ENCODE results near the gene MED23. TPM values are rescaled to one million over a fixed set of nuclear protein-coding genes. Genes with fewer than 3 reads are reported as not detected.

MED23 gene
- polyA plus RNA-seq, 2 donors = 8.3 to 12.8 TPM

DNA sequence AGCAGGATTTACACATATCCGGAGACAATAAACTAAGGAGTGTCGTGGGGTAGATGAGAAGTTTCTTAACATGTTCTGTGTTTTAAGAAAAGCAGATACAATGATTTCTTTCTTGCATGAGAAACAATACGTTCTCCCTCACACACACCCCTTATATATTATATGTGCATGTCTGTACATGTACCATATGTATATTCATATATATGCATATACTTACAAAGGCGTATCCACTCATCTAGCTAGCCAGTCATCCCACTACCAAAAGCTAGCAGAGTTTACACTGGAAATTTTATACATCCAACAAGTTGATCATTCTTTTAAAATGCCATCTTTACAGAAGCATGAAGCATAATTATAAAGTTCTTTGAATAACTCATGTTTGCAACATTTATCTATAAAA is 40.1 kb downstream of the MED23 start:
- Histone ChIP-seq H3K27ac (ENCODE audit: low read depth in 2 of 2, low read length in 1 of 2) (no peak overlapping the region), H3K4me1 (ENCODE audit: control insufficient read depth in 2 of 2, insufficient read depth in 2 of 2, low read length in 1 of 2) (no peaks in the 10 kb centered on the region), H3K9me3 (ENCODE audit: control insufficient read depth in 2 of 2, insufficient read depth in 1 of 2, low read depth in 1 of 2, low read length in 1 of 2) (no peaks in the 10 kb centered on the region), H3K27me3 (ENCODE audit: control insufficient read depth in 1 of 2, insufficient read depth in 2 of 2, low read length in 2 of 2) (no peaks in the 10 kb centered on the region), H3K36me3 (ENCODE audit: control insufficient read depth in 2 of 2, insufficient read depth in 2 of 2, low read length in 1 of 2) (peaks cover 7% of the 10 kb centered on the region in 2 donors), H3K4me3 (ENCODE audit: low read depth in 1 of 2, low read length in 2 of 2) (no peak overlapping the region)
- 86 to 93% methylated on average over 4 of the region's 4 CpGs for whole genome bisulfite sequencing, 2 donors

DNA sequence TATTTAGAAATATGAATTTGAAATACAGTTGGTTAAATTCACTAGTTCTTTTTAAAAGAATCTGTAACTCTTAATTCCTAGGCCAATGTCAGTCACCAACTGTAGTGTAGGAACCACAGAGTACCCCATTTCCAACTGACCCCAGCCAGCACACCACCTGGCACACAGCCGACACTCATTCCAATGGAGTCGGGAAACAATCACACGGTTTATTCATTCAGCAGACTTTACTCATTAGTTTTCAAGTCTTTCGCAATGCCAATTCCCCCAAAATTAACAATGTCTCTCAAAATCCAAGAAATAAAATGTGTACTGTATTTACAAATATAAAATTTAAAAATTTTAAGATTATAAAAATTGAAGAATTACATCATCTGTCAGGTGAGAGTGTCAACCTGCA is 41.5 kb downstream of the MED23 start:
- Histone ChIP-seq H3K9me3 (ENCODE audit: control insufficient read depth in 2 of 2, insufficient read depth in 1 of 2, low read depth in 1 of 2, low read length in 1 of 2) (no peaks in the 10 kb centered on the region), H3K4me1 (ENCODE audit: control insufficient read depth in 2 of 2, insufficient read depth in 2 of 2, low read length in 1 of 2) (no peaks in the 10 kb centered on the region), H3K27ac (ENCODE audit: low read depth in 2 of 2, low read length in 1 of 2) (no peak overlapping the region), H3K36me3 (ENCODE audit: control insufficient read depth in 2 of 2, insufficient read depth in 2 of 2, low read length in 1 of 2) (peaks cover 7% of the 10 kb centered on the region in 2 donors), H3K27me3 (ENCODE audit: control insufficient read depth in 1 of 2, insufficient read depth in 2 of 2, low read length in 2 of 2) (no peaks in the 10 kb centered on the region), H3K4me3 (ENCODE audit: low read depth in 1 of 2, low read length in 2 of 2) (no peak overlapping the region)
- WGBS, 2 donors = 90 to 92% methylated on average over 4 of the region's 4 CpGs

DNA sequence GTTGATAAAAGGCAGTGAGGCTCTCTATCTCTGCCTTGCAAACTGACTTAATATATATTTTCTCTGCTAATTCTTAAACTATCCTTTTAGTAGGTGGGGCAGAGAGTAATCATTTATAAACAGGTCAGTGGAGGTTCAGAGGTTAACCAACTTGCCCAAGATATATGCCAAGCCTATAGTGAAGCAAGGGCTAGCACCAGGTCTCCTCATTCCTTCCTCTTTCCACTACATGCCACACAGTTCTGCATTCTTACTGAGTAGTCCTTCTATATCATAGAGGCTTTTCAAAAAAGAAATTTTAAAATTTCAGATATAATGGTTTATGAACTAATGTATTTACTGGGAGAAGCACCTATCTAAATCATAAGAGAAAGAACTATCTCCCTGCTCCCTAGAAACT is 46.5 kb downstream of the MED23 start:
- peaks cover 0 to 10% of the 10 kb centered on the region in 2 donors for H3K36me3 ChIP-seq (ENCODE audit: control insufficient read depth in 2 of 2, insufficient read depth in 2 of 2, low read length in 1 of 2)
- no peak overlapping the region for H3K4me3 ChIP-seq (ENCODE audit: low read depth in 1 of 2, low read length in 2 of 2)
- H3K9me3 ChIP-seq (ENCODE audit: control insufficient read depth in 2 of 2, insufficient read depth in 1 of 2, low read depth in 1 of 2, low read length in 1 of 2) = no peaks in the 10 kb centered on the region
- no peaks in the 10 kb centered on the region for H3K27me3 ChIP-seq (ENCODE audit: control insufficient read depth in 1 of 2, insufficient read depth in 2 of 2, low read length in 2 of 2)
- H3K27ac ChIP-seq (ENCODE audit: low read depth in 2 of 2, low read length in 1 of 2) = no peak overlapping the region
- no peaks in the 10 kb centered on the region for H3K4me1 ChIP-seq (ENCODE audit: control insufficient read depth in 2 of 2, insufficient read depth in 2 of 2, low read length in 1 of 2)

DNA sequence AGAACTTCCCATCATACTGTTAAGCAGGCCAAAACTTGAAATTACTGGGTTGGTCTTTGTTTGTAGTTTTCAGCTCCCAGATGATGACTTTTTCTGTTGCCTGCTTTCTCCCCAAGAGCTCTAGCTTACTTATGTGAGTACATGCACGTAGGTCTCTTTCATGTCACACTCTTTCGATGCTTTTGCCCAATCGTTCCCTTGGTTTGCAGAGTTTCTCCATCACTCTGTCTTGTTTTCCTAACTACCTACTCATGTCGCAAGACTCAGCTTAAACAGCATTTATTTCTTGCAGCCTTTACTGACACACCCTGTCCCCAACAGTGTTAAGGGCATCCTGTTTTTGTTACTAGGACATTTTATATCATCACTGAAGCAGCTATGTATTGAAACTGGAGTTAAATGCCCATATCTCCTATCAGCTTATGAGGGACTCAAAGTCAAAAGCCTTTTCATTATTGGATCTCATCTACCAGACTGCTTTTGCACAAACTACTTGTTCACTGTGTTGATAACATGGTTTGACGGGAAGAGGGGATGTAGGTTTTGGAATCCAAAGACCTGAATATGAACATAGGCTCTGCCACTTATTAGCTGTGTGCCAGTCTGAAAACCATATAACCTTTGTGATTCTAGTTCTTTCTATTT is 52.1 kb downstream of the MED23 start:
- Histone ChIP-seq H3K9me3 (ENCODE audit: control insufficient read depth in 2 of 2, insufficient read depth in 1 of 2, low read depth in 1 of 2, low read length in 1 of 2) (no peaks in the 10 kb centered on the region), H3K27me3 (ENCODE audit: control insufficient read depth in 1 of 2, insufficient read depth in 2 of 2, low read length in 2 of 2) (no peaks in the 10 kb centered on the region), H3K4me1 (ENCODE audit: control insufficient read depth in 2 of 2, insufficient read depth in 2 of 2, low read length in 1 of 2) (no peaks in the 10 kb centered on the region), H3K36me3 (ENCODE audit: control insufficient read depth in 2 of 2, insufficient read depth in 2 of 2, low read length in 1 of 2) (peaks cover 0 to under 1% of the 10 kb centered on the region in 2 donors), H3K27ac (ENCODE audit: low read depth in 2 of 2, low read length in 1 of 2) (no peak overlapping the region), H3K4me3 (ENCODE audit: low read depth in 1 of 2, low read length in 2 of 2) (no peak overlapping the region)
- 91 to 94% methylated on average over 5 of the region's 5 CpGs for WGBS, 2 donors

GRCh38 chr6:131574686-131575085 is 53.4 kb downstream of the MED23 start:
- H3K36me3 ChIP-seq (ENCODE audit: control insufficient read depth in 2 of 2, insufficient read depth in 2 of 2, low read length in 1 of 2) = no peaks in the 10 kb centered on the region
- no peaks in the 10 kb centered on the region for H3K27me3 ChIP-seq (ENCODE audit: control insufficient read depth in 1 of 2, insufficient read depth in 2 of 2, low read length in 2 of 2)
- H3K4me1 ChIP-seq (ENCODE audit: control insufficient read depth in 2 of 2, insufficient read depth in 2 of 2, low read length in 1 of 2) = no peaks in the 10 kb centered on the region
- H3K4me3 ChIP-seq (ENCODE audit: low read depth in 1 of 2, low read length in 2 of 2) = no peak overlapping the region
- H3K9me3 ChIP-seq (ENCODE audit: control insufficient read depth in 2 of 2, insufficient read depth in 1 of 2, low read depth in 1 of 2, low read length in 1 of 2) = no peaks in the 10 kb centered on the region
- WGBS, 2 donors = 90 to 93% methylated on average over 4 of the region's 4 CpGs
- no peak overlapping the region for H3K27ac ChIP-seq (ENCODE audit: low read depth in 2 of 2, low read length in 1 of 2)

- 59 to 60% methylated on average over 2 of the region's 2 CpGs for WGBS, 2 donors
- H3K36me3 ChIP-seq (ENCODE audit: control insufficient read depth in 2 of 2, insufficient read depth in 2 of 2, low read length in 1 of 2) = no peaks in the 10 kb centered on the region
- H3K4me1 ChIP-seq (ENCODE audit: control insufficient read depth in 2 of 2, insufficient read depth in 2 of 2, low read length in 1 of 2) = no peaks in the 10 kb centered on the region
- no peaks in the 10 kb centered on the region for H3K9me3 ChIP-seq (ENCODE audit: control insufficient read depth in 2 of 2, insufficient read depth in 1 of 2, low read depth in 1 of 2, low read length in 1 of 2)
- no peak overlapping the region for H3K4me3 ChIP-seq (ENCODE audit: low read depth in 1 of 2, low read length in 2 of 2)
- H3K27me3 ChIP-seq (ENCODE audit: control insufficient read depth in 1 of 2, insufficient read depth in 2 of 2, low read length in 2 of 2) = no peaks in the 10 kb centered on the region
- no peak overlapping the region for H3K27ac ChIP-seq (ENCODE audit: low read depth in 2 of 2, low read length in 1 of 2)
These were observed 53.9 kb downstream of the MED23 start for GRCh38 chr6:131574133-131574532.

- Histone ChIP-seq H3K4me3 (ENCODE audit: low read depth in 1 of 2, low read length in 2 of 2) (no peak within 1 kb of the TSS), H3K36me3 (ENCODE audit: control insufficient read depth in 2 of 2, insufficient read depth in 2 of 2, low read length in 1 of 2) (no peaks in the 10 kb centered on the region), H3K9me3 (ENCODE audit: control insufficient read depth in 2 of 2, insufficient read depth in 1 of 2, low read depth in 1 of 2, low read length in 1 of 2) (no peaks in the 10 kb centered on the region), H3K27me3 (ENCODE audit: control insufficient read depth in 1 of 2, insufficient read depth in 2 of 2, low read length in 2 of 2) (no peaks in the 10 kb centered on the region), H3K4me1 (ENCODE audit: control insufficient read depth in 2 of 2, insufficient read depth in 2 of 2, low read length in 1 of 2) (no peaks in the 10 kb centered on the region), H3K27ac (ENCODE audit: low read depth in 2 of 2, low read length in 1 of 2) (no peak within 1 kb of the TSS)
- WGBS, 2 donors = 86 to 88% methylated on average over 6 of the region's 6 CpGs
These were observed 55.2 kb downstream of the MED23 start, which contains the start of gene ARG1 for GRCh38 chr6:131572686-131573415. ARG1 (plus strand) TSS chr6:131573226; CDS start chr6:131573283, 57 bp downstream.

DNA sequence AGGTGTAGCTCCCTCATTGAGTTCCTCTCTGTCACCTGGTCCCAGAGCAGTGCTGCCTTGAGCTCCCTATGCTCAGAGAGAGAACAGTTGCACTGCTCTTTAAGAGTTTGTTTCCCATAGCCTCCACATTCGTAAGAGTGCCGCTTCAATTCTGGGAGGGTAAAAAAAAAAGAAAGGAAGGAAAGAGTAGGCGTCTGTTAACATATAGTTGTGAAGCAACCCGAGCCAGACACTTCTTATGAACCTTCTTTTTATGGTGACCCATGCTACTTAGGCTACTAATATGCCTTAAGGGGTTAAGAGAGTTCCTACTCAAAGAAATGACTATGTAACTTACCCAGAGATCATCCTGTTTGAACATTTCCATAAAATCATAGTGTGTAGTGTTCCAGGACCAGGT is 59.3 kb downstream of the MED23 start:
- Histone ChIP-seq H3K27me3 (ENCODE audit: control insufficient read depth in 1 of 2, insufficient read depth in 2 of 2, low read length in 2 of 2) (no peaks in the 10 kb centered on the region), H3K4me1 (ENCODE audit: control insufficient read depth in 2 of 2, insufficient read depth in 2 of 2, low read length in 1 of 2) (no peaks in the 10 kb centered on the region), H3K36me3 (ENCODE audit: control insufficient read depth in 2 of 2, insufficient read depth in 2 of 2, low read length in 1 of 2) (no peaks in the 10 kb centered on the region), H3K27ac (ENCODE audit: low read depth in 2 of 2, low read length in 1 of 2) (no peak overlapping the region), H3K4me3 (ENCODE audit: low read depth in 1 of 2, low read length in 2 of 2) (no peak overlapping the region), H3K9me3 (ENCODE audit: control insufficient read depth in 2 of 2, insufficient read depth in 1 of 2, low read depth in 1 of 2, low read length in 1 of 2) (no peaks in the 10 kb centered on the region)
- 83 to 84% methylated on average over 4 of the region's 4 CpGs for WGBS, 2 donors

DNA sequence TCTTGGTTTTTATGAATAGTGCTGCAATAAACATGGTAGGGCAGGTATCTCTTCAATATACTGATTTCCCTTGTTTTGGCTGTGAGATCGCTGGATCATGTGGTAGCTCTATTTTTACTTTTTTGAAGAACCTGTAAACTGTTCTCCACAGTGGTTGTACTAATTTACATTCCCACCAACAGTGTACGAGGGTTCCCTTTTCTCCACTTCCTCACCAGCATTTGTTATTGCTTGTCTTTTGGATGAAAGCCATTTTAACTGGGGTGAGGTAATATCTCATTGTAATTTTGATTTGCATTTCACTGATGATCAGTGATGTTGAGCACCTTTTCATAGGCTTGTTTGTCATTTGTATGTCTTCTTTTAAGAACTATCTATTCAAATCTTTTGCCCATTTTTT is 63.0 kb downstream of the MED23 start:
- Histone ChIP-seq H3K9me3 (ENCODE audit: control insufficient read depth in 2 of 2, insufficient read depth in 1 of 2, low read depth in 1 of 2, low read length in 1 of 2) (no peaks in the 10 kb centered on the region), H3K4me1 (ENCODE audit: control insufficient read depth in 2 of 2, insufficient read depth in 2 of 2, low read length in 1 of 2) (no peaks in the 10 kb centered on the region), H3K36me3 (ENCODE audit: control insufficient read depth in 2 of 2, insufficient read depth in 2 of 2, low read length in 1 of 2) (no peaks in the 10 kb centered on the region), H3K27me3 (ENCODE audit: control insufficient read depth in 1 of 2, insufficient read depth in 2 of 2, low read length in 2 of 2) (no peaks in the 10 kb centered on the region), H3K27ac (ENCODE audit: low read depth in 2 of 2, low read length in 1 of 2) (no peak overlapping the region), H3K4me3 (ENCODE audit: low read depth in 1 of 2, low read length in 2 of 2) (no peak overlapping the region)
- WGBS, 2 donors = 56 to 57% methylated on average over 2 of the region's 2 CpGs

All from esophagus (tissue), 2 donors.